ENCODE measurements around the gene CDK5R1. TPM values are rescaled to one million over a fixed set of nuclear protein-coding genes. Genes with fewer than 3 reads are reported as not detected.

Gene CDK5R1
- polyA plus RNA-seq, 1 of the 3 experiments (the other 2 are of a cell fraction) = 1.4 TPM

GRCh38 chr17:32445497-32445896 lies 41.3 kb upstream of the CDK5R1 start:
- no peak for DNase-seq
- WGBS (ENCODE audit: low lambda C conversion rate) = 10% methylated on average over 6 of the region's 6 CpGs
- peak overlapping the region; percentile 95; the same call in 1 of the 2 replicates for H3K9ac ChIP-seq
- H3K9me3 ChIP-seq = no peaks in the 10 kb centered on the region
- H2AFZ ChIP-seq (ENCODE audit: low read depth) = no peak overlapping the region
- peak overlapping the region; percentile 6 to 80; a peak in 2 of 4 replicates for H3K27ac ChIP-seq (ENCODE audit: low read depth in 2 of 2, low read length in 1 of 2)
- no peaks in the 10 kb centered on the region for H3K9me2 ChIP-seq
- H3K4me2 ChIP-seq = peak overlapping the region; percentile 95
- no peaks in the 10 kb centered on the region for H3K27me3 ChIP-seq (ENCODE audit: insufficient read depth)
- H3K79me2 ChIP-seq (ENCODE audit: insufficient read depth) = peaks cover 62% of the 10 kb centered on the region
- POLR2A ChIA-PET = interaction anchor here (0.9 to 1.4 kb wide), 2 partner anchors 13 to 42 kb away, joined by 3 to 9 read pairs; partner anchors contain the start of gene CDK5R1
- no peaks in the 10 kb centered on the region for H3F3A ChIP-seq (replicated peaks; ENCODE audit: insufficient read depth)
- H3K36me3 ChIP-seq (replicated peaks in 1 of 2; ENCODE audit: control insufficient read depth in 1 of 2, insufficient read depth in 2 of 2, low read length in 1 of 2) = peaks cover 27 to 38% of the 10 kb centered on the region in 2 experiments
- CTCF ChIA-PET = interaction anchor here (1.9 to 4.8 kb wide), 4 partner anchors 8 to 309 kb away, joined by 6 to 56 read pairs (median 8); no protein-coding TSS in a partner anchor
- peaks cover 44% of the 10 kb centered on the region for H4K20me1 ChIP-seq (ENCODE audit: insufficient read depth)
- H3K4me3 ChIP-seq (ENCODE audit: low read depth in 2 of 2, low read length in 1 of 2) = peak overlapping the region; percentile 82 to 96
- peaks cover 14% of the 10 kb centered on the region in 2 experiments; a peak in 3 of 4 replicates for H3K4me1 ChIP-seq (ENCODE audit: control insufficient read depth in 1 of 2, insufficient read depth in 2 of 2, low read depth in 1 of 2, low read length in 1 of 2)
- TF ChIP-seq RXRA (IDR thresholded peaks at IDR 0.05; ENCODE audit: borderline replicate concordance, low read depth) (no peak), EZH2phosphoT487 (IDR thresholded peaks at IDR 0.05; ENCODE audit: borderline replicate concordance, low read depth) (no peak), SMC3 (IDR thresholded peaks at IDR 0.05; ENCODE audit: low read depth, low read length) (no peak), RAD21 (IDR thresholded peaks at IDR 0.05; ENCODE audit: low read length) (no peak), JUND (IDR thresholded peaks at IDR 0.05) (no peak), MEF2A (IDR thresholded peaks at IDR 0.05; ENCODE audit: borderline replicate concordance, low read depth) (no peak), TAF1 (IDR thresholded peaks at IDR 0.05; ENCODE audit: borderline replicate concordance, low read depth, low read length) (no peak), TCF12 (IDR thresholded peaks at IDR 0.05) (no peak), ELF1 (IDR thresholded peaks at IDR 0.05) (no peak), EP300 (IDR thresholded peaks at IDR 0.05; ENCODE audit: borderline replicate concordance in 1 of 2, low read depth in 1 of 2, low read length in 1 of 2) (no peak), TEAD4 (IDR thresholded peaks at IDR 0.05; ENCODE audit: borderline replicate concordance, insufficient read depth) (no peak), MXI1 (IDR thresholded peaks at IDR 0.05; ENCODE audit: low read depth, low read length) (no peak), GABPA (IDR thresholded peaks at IDR 0.05; ENCODE audit: low read depth) (no peak), USF1 (IDR thresholded peaks at IDR 0.05; ENCODE audit: borderline replicate concordance, low read depth) (no peak), CHD2 (IDR thresholded peaks at IDR 0.05; ENCODE audit: low read length, partially characterized antibody) (no peak), REST (IDR thresholded peaks at IDR 0.05; ENCODE audit: low read depth, low read length) (no peak), RCOR1 (IDR thresholded peaks at IDR 0.05; ENCODE audit: low read length) (no peak)
- TF ChIP-seq, protein P1, sequence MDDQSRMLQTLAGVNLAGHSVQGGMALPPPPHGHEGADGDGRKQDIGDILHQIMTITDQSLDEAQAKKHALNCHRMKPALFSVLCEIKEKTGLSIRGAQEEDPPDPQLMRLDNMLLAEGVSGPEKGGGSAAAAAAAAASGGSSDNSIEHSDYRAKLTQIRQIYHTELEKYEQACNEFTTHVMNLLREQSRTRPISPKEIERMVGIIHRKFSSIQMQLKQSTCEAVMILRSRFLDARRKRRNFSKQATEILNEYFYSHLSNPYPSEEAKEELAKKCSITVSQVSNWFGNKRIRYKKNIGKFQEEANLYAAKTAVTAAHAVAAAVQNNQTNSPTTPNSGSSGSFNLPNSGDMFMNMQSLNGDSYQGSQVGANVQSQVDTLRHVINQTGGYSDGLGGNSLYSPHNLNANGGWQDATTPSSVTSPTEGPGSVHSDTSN (IDR thresholded peaks at IDR 0.05) = no peak
- TF ChIP-seq, protein P2, sequence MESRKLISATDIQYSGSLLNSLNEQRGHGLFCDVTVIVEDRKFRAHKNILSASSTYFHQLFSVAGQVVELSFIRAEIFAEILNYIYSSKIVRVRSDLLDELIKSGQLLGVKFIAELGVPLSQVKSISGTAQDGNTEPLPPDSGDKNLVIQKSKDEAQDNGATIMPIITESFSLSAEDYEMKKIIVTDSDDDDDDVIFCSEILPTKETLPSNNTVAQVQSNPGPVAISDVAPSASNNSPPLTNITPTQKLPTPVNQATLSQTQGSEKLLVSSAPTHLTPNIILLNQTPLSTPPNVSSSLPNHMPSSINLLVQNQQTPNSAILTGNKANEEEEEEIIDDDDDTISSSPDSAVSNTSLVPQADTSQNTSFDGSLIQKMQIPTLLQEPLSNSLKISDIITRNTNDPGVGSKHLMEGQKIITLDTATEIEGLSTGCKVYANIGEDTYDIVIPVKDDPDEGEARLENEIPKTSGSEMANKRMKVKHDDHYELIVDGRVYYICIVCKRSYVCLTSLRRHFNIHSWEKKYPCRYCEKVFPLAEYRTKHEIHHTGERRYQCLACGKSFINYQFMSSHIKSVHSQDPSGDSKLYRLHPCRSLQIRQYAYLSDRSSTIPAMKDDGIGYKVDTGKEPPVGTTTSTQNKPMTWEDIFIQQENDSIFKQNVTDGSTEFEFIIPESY (IDR thresholded peaks at IDR 0.05; ENCODE audit: borderline replicate concordance, low read depth) = no peak

Measured in SK-N-SH (cell line).